Left lung (tissue), 10 donors: ENCODE measurements around the gene PLEKHG1. TPM values are rescaled to one million over a fixed set of nuclear protein-coding genes. Genes with fewer than 3 reads are reported as not detected.

ENCODE experiments used
- ATAC-seq: fragments of 200-7000 bp; cut with Tn5 transposase; one replicate; pipeline ENCODE4 v1.9.1; 2020; ENCODE audit warnings: moderate library complexity
- DNase-seq, 4 donors: peaks; one replicate each; pipeline ENCODE4 v3.0.0-alpha.2; 2013 to 2020
- H3K27ac ChIP-seq, 2 donors: fragments of 200-600 bp; sonication (generic) in 1 of 2; one replicate each; pipeline versions ENCODE4 v1.5.0 to v1.8.0; 2020 to 2021
- H3K27me3 ChIP-seq, 2 donors: fragments of 200-600 bp; sonication (generic) in 1 of 2; one replicate each; pipeline versions ENCODE4 v1.5.0 to v1.8.0; 2020 to 2021
- H3K36me3 ChIP-seq, 2 donors: fragments of 200-600 bp; sonication (generic) in 1 of 2; one replicate each; pipeline versions ENCODE4 v1.5.0 to v1.8.0; 2020 to 2021
- H3K4me1 ChIP-seq, 2 donors: fragments of 200-600 bp; one replicate each; pipeline ENCODE4 v1.8.0; 2021
- H3K4me3 ChIP-seq, 2 donors: fragments of 200-600 bp; sonication (generic) in 1 of 2; one replicate each; pipeline versions ENCODE4 v1.5.0 to v1.8.0; 2020 to 2021; ENCODE audit warnings: mild to moderate bottlenecking in 1 of 2
- H3K9me3 ChIP-seq, 2 donors: fragments of 200-600 bp; sonication (generic) in 1 of 2; one replicate each; pipeline versions ENCODE4 v1.5.0 to v1.8.0; 2020 to 2021
- intact Hi-C, 2 donors: fragments of 100-400 bp; cut with DNase I; formaldehyde crosslinking; loops; one replicate each; pipeline versions ENCODE4 v1.11.2 to v1.14.2; 2022
- polyA plus RNA-seq, 6 donors: library from polyadenylated mRNA; unstranded; fragments of 120-200 nt; gene quantifications; one replicate each; pipeline ENCODE4 v1.2.1, GENCODE V29; 2013; ENCODE audit not compliant: insufficient read length in 6 of 6
- total RNA-seq, 2 donors: library from RNA; stranded (reverse); fragmentation: NEBNext Ultra II Directional; extraction: Animal tissue kit (Norgen Biotek cat#: 25700); gene quantifications; one replicate each; pipeline ENCODE4 v1.2.1, GENCODE V29; 2021
- TF ChIP-seq, protein P1 (sequence below), 2 donors: fragments of 200-600 bp; sonication (generic) in 1 of 2; IDR thresholded peaks; one replicate each; pipeline versions ENCODE4 v1.5.0 to v1.8.0; 2021; ENCODE audit warnings: antibody characterized with exemption in 2 of 2
- donor health status: DM: no; HTN: yes; CAD: no.
- donor health status: DM: no; HTN: no; CAD: no.

Gene PLEKHG1
- total and polyA plus RNA-seq, 8 donors, result 16.7 to 34.2 (median 30.6) TPM

DNA sequence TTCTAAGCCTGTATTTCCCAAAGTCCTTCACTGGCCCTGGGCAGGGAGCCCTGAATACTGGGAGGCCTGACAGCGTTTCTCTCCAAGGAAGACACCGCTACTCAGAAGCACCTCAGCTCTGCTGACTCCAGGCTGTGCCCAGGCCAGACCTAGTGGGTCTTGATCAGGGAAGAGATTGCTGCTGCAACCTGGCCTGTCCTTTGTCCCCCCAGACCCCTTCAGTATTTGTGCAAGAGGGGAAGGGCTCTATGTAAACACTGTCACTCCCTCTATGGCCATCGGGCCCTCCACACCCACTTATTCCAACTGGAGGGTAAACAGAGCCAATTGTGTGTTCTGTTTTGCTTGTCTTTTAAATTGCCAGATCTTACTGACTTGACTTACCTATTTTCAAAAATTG is 20.6 kb downstream of the PLEKHG1 start:
- peaks cover 4 to 17% of the 10 kb centered on the region in 2 donors for H3K4me1 ChIP-seq
- DNase-seq (no peak), ATAC-seq (no peak)
- TF ChIP-seq, protein P1, sequence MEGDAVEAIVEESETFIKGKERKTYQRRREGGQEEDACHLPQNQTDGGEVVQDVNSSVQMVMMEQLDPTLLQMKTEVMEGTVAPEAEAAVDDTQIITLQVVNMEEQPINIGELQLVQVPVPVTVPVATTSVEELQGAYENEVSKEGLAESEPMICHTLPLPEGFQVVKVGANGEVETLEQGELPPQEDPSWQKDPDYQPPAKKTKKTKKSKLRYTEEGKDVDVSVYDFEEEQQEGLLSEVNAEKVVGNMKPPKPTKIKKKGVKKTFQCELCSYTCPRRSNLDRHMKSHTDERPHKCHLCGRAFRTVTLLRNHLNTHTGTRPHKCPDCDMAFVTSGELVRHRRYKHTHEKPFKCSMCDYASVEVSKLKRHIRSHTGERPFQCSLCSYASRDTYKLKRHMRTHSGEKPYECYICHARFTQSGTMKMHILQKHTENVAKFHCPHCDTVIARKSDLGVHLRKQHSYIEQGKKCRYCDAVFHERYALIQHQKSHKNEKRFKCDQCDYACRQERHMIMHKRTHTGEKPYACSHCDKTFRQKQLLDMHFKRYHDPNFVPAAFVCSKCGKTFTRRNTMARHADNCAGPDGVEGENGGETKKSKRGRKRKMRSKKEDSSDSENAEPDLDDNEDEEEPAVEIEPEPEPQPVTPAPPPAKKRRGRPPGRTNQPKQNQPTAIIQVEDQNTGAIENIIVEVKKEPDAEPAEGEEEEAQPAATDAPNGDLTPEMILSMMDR (IDR thresholded peaks at IDR 0.05), result no peak
- no peak overlapping the region for H3K27ac ChIP-seq
- H3K4me3 ChIP-seq, result no peak overlapping the region
- H3K9me3 ChIP-seq, result no peaks in the 10 kb centered on the region
- intact Hi-C loops, result no loop called here
- no peaks in the 10 kb centered on the region for H3K27me3 ChIP-seq
- no peaks in the 10 kb centered on the region for H3K36me3 ChIP-seq

DNA sequence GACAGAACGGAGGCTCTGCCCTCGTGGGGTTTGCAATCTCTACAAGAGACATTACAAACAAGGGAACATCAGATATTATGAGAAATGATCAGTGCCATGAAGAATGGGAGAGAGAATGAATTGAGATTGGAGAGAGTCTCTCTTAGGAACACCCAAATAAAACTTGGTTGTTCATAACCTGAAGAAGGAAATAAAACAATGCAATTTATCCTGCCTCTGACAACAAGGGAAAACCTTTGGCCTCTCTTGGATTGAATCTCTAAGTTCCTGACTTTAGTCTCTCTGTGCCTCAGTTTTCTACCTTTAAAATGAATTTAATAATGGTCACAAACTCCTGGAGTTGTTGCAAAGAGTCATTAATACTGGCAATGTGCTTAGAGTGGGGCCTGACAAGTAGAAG is 21.1 kb downstream of the PLEKHG1 start:
- TF ChIP-seq, protein P1 (IDR thresholded peaks at IDR 0.05), result no peak
- Histone ChIP-seq H3K36me3 (no peaks in the 10 kb centered on the region), H3K27me3 (no peaks in the 10 kb centered on the region), H3K27ac (no peak overlapping the region), H3K4me1 (peaks cover 4 to 17% of the 10 kb centered on the region in 2 donors), H3K9me3 (no peaks in the 10 kb centered on the region), H3K4me3 (no peak overlapping the region)
- DNase-seq (no peak), ATAC-seq (no peak)
- intact Hi-C loops, result no loop called here

DNA sequence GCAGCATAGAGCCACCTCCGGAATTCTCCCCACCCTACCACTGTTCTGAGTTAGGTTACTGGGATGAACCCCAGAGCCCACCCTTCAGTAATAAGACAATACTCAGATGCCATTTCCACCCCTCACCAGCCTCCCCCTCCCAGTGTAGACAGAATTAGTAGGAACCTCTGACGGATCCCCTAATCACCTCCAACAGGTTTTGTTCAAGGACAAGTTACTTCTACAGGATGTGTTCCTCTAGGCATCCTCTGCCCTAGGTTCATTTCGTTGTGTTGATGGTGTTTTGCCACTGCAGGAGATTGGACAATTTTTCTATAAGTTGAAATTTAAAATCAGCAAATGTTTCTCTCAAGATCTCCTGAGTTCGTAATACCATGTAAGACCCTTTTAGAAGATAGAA is 22.8 kb downstream of the PLEKHG1 start:
- no peak for ATAC-seq
- no peaks in the 10 kb centered on the region for H3K27me3 ChIP-seq

DNA sequence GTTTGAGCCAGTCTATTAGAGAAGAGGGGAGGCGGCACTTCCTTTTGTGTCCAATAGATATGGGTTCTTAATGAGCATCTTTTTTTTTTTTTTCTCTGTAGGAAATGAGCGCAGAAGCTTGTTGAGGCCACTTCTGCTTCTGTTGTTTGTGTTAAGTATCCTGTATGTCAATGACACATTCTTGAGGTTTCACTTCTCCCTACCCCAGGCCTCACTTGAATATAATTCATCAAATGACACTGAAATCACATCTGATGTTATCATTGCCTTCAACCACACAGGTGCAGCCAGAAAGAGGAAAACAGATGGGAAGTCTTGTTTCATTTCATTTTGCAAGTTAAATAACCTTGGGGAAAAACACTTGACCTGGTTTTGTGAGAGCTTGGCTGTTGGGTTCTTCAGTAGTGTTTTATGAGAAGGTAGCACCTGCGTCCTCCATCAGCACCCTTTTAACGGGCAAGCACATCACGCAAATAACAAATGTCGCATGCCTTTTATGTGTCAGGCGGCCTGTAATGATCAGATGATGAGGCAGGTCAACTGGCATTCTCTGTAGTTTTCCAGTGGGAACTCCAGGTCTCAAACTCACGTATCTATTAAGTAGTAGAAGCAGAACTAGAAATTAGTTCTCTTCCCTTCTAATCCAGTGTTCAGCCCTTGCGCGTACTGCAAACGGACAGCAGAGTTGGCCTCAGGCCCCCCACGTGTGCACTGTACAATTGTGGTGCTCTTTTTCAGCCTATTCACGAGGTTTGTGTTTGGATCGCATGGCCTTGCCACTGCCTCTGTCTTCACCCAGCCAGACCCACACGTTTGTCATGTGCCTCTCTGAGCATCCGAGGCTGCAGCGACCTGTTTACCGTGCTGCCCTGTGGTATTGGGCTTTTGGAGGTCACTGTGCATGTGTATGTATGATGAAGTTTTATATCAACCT is 23.5 kb downstream of the PLEKHG1 start:
- TF ChIP-seq, protein P1 (IDR thresholded peaks at IDR 0.05), result no peak
- Histone ChIP-seq H3K27me3 (no peaks in the 10 kb centered on the region), H3K36me3 (no peaks in the 10 kb centered on the region), H3K27ac (no peak overlapping the region), H3K4me3 (no peak overlapping the region), H3K9me3 (no peaks in the 10 kb centered on the region), H3K4me1 (peaks cover 7 to 26% of the 10 kb centered on the region in 2 donors)
- intact Hi-C loops, result no loop called here
- peak in 2 of 4 donors; percentile 21 to 25 for DNase-seq
- ATAC-seq, result peak; percentile 65

More for the DNA sequence above, 22.8 kb downstream of the PLEKHG1 start:
- no peaks in the 10 kb centered on the region for H3K9me3 ChIP-seq
- TF ChIP-seq, protein P1 (IDR thresholded peaks at IDR 0.05), result no peak
- no peaks in the 10 kb centered on the region for H3K36me3 ChIP-seq
- H3K4me1 ChIP-seq, result peaks cover 4 to 18% of the 10 kb centered on the region in 2 donors
- H3K27ac ChIP-seq, result no peak overlapping the region
- intact Hi-C loops, result no loop called here
- no peak overlapping the region for H3K4me3 ChIP-seq
- no peak for DNase-seq

DNA sequence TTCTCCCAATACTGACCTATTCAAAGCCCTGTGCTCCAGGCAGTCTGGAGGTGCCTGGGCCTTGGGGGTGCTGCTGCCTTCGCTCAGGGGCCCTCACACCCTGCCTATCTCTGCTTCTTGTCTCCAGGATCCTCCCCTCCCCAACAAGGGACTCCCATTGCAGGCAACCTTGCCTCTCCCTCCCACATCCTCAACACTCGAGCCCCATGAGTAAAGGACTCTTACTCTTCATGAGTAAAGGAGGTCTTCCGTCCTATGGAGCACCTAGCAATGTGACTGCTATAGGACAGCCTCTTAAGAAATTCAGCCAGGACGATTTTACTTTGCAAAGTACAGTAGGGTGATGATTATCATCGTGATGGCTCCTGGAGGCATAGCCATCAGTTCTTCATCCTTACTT is 24.5 kb downstream of the PLEKHG1 start:
- H3K36me3 ChIP-seq, result no peaks in the 10 kb centered on the region
- intact Hi-C loops, result no loop called here
- no peaks in the 10 kb centered on the region for H3K9me3 ChIP-seq
- no peak overlapping the region for H3K27ac ChIP-seq
- no peak overlapping the region for H3K4me3 ChIP-seq
- TF ChIP-seq, protein P1 (IDR thresholded peaks at IDR 0.05), result no peak
- H3K27me3 ChIP-seq, result no peaks in the 10 kb centered on the region
- no peak for DNase-seq
- ATAC-seq, result no peak
- H3K4me1 ChIP-seq, result peaks cover 7 to 26% of the 10 kb centered on the region in 2 donors
